PC-3 (cell line): Measurements from ENCODE around the gene VAV3. TPM values are rescaled to one million over a fixed set of nuclear protein-coding genes. Genes with fewer than 3 reads are reported as not detected.
"Not testable (repeated sequence)": the region's sequence is repeated elsewhere in the genome, so short reads cannot be mapped to it uniquely, and the experiment has no call there.

Experiments
- ATAC-seq: fragments of 200-7000 bp; cut with Tn5 transposase; 2 replicates; pipeline ENCODE4 v1.9.1; 2020; ENCODE audit warnings: mild to moderate bottlenecking, moderate library complexity
- BruUV-seq: library from RNA; stranded (reverse); fragments of 400-500 nt; replicated peaks from 2 replicates; lab custom pipeline; 2021; lab: Mats Ljungman, UMichigan
- CTCF ChIA-PET: fragments of 300-600 bp; sonication (Branson Sonifier 250); formaldehyde crosslinking; loops from one replicate; lab custom pipeline; 2022; ENCODE audit warnings: antibody characterized with exemption; lab: Charles Lee
- POLR2A ChIA-PET: fragments of 300-600 bp; sonication (Branson Sonifier 250); formaldehyde crosslinking; loops from one replicate; lab custom pipeline; 2022; ENCODE audit warnings: antibody characterized with exemption; ENCODE audit not compliant: unreplicated experiment; lab: Charles Lee
- DNase-seq: peaks from one replicate; pipeline ENCODE4 v3.0.0-alpha.2; 2015
- H2AFZ ChIP-seq: fragments of 300-600 bp; sonication (generic); 2 replicates; pipeline ENCODE4 v1.6.0; 2016; ENCODE audit warnings: antibody characterized with exemption, low read length
- H3F3A ChIP-seq: fragments of 300-600 bp; sonication (generic); one replicate; pipeline ENCODE4 v1.6.0; 2017; ENCODE audit warnings: antibody characterized with exemption, low read length, control low read depth, mild to moderate bottlenecking; ENCODE audit not compliant: unreplicated experiment
- H3K27ac ChIP-seq: fragments of 300-600 bp; sonication (generic); 2 replicates; pipeline ENCODE4 v1.5.1; 2016; ENCODE audit warnings: mild to moderate bottlenecking, low read length
- H3K27me3 ChIP-seq: fragments of 300-600 bp; sonication (generic); 2 replicates; pipeline ENCODE4 v1.6.1; 2016; ENCODE audit warnings: low read length, mixed read lengths
- H3K36me3 ChIP-seq: fragments of 300-600 bp; sonication (generic); 2 replicates; pipeline ENCODE4 v1.6.1; 2016; ENCODE audit warnings: low read depth, mixed run types, low read length, mixed read lengths
- H3K4me1 ChIP-seq: fragments of 300-600 bp; sonication (generic); 2 replicates; pipeline ENCODE4 v1.5.1; 2016; ENCODE audit warnings: low read length; ENCODE audit not compliant: insufficient read depth
- H3K4me2 ChIP-seq: fragments of 300-600 bp; sonication (generic); 2 replicates; pipeline ENCODE4 v1.6.0; 2016; ENCODE audit warnings: low read length
- H3K4me3 ChIP-seq: fragments of 300-600 bp; sonication (generic); 2 replicates; pipeline ENCODE4 v1.5.1; 2016; ENCODE audit warnings: mild to moderate bottlenecking, low read length, mixed read lengths
- H3K79me2 ChIP-seq: fragments of 300-600 bp; sonication (generic); 2 replicates; pipeline ENCODE4 v1.6.1; 2017; ENCODE audit warnings: low read length, mixed read lengths
- H3K9ac ChIP-seq: fragments of 300-600 bp; sonication (generic); 2 replicates; pipeline ENCODE4 v1.6.0; 2016; ENCODE audit warnings: mild to moderate bottlenecking, low read length
- H3K9me2 ChIP-seq: fragments of 300-600 bp; sonication (generic); replicated peaks from 2 replicates; pipeline ENCODE4 v1.6.1; 2016; ENCODE audit warnings: mixed run types, low read length, mixed read lengths
- H3K9me3 ChIP-seq: fragments of 300-600 bp; sonication (generic); 2 replicates; pipeline ENCODE4 v1.6.1; 2016; ENCODE audit warnings: low read length, mixed read lengths
- H4K20me1 ChIP-seq: fragments of 300-600 bp; sonication (generic); 2 replicates; pipeline ENCODE4 v1.6.1; 2016; ENCODE audit warnings: low read length, mixed read lengths
- EZH2 ChIP-seq: fragments of 300-600 bp; sonication (generic); IDR thresholded peaks from one replicate; pipeline ENCODE4 v1.6.1; 2017; ENCODE audit warnings: antibody characterized with exemption, mild to moderate bottlenecking, low read length; ENCODE audit not compliant: unreplicated experiment
- EZH2phosphoT487 ChIP-seq: fragments of 300-600 bp; sonication (generic); IDR thresholded peaks from 2 replicates; pipeline ENCODE4 v1.6.1; 2018; ENCODE audit warnings: mild to moderate bottlenecking, antibody characterized with exemption, low read length, borderline replicate concordance
- intact Hi-C: fragments of 100-400 bp; cut with micrococcal nuclease; formaldehyde crosslinking; loops from 2 replicates; pipeline ENCODE4 v1.9.0; 2023
- total RNA-seq: library from RNA; depleted of rRNA; stranded (reverse); fragments of >200 nt; gene quantifications from 2 replicates; pipeline ENCODE4 v1.2.3, GENCODE V29; 2014
- TF ChIP-seq, protein P1 (sequence below): fragments of 300-600 bp; sonication (generic); conservative IDR thresholded peaks from 2 replicates; pipeline ENCODE4 v1.5.1; 2017; ENCODE audit warnings: antibody characterized with exemption, low read depth, mild to moderate bottlenecking, low read length

Gene VAV3
- total RNA-seq, 1 experiment from 2014 or later, result 0.73 TPM

DNA sequence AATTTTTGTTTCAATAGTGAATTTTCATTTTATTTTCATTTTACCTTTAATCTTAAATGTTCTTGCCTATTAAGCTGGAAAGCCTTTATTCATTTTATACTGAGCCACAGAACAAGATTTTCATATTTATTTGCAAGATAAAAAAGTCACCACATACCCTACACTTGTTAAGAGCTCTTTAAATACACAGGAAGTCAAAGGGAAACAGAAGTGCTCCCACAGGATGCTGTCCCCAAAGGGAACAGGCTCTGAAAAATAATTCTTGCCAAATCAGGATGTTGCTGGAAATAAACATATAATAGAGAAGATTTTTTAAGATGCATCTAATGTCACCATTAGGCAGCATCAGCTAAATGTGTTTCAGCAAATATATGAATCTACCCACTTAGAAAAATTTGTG lies 113.6 kb downstream of the VAV3 start:
- H3K4me3 ChIP-seq, result no peak overlapping the region
- no peak for ATAC-seq
- H3K4me2 ChIP-seq, result no peak overlapping the region
- H3F3A ChIP-seq, result no peaks in the 10 kb centered on the region
- H3K9ac ChIP-seq, result no peak overlapping the region
- no peak for TF ChIP-seq EZH2
- TF ChIP-seq, protein P1, sequence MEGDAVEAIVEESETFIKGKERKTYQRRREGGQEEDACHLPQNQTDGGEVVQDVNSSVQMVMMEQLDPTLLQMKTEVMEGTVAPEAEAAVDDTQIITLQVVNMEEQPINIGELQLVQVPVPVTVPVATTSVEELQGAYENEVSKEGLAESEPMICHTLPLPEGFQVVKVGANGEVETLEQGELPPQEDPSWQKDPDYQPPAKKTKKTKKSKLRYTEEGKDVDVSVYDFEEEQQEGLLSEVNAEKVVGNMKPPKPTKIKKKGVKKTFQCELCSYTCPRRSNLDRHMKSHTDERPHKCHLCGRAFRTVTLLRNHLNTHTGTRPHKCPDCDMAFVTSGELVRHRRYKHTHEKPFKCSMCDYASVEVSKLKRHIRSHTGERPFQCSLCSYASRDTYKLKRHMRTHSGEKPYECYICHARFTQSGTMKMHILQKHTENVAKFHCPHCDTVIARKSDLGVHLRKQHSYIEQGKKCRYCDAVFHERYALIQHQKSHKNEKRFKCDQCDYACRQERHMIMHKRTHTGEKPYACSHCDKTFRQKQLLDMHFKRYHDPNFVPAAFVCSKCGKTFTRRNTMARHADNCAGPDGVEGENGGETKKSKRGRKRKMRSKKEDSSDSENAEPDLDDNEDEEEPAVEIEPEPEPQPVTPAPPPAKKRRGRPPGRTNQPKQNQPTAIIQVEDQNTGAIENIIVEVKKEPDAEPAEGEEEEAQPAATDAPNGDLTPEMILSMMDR, result no peak
- TF ChIP-seq EZH2phosphoT487, result no peak
- H3K79me2 ChIP-seq, result no peaks in the 10 kb centered on the region
- no peak overlapping the region for H2AFZ ChIP-seq
- H3K27me3 ChIP-seq, result no peaks in the 10 kb centered on the region
- no peaks in the 10 kb centered on the region for H3K4me1 ChIP-seq
- ChIA-PET POLR2A (no interaction called here), CTCF (no interaction called here)
- BruUV-seq, result no TSS peak
- H3K9me2 ChIP-seq, result no peaks in the 10 kb centered on the region
- no peaks in the 10 kb centered on the region for H4K20me1 ChIP-seq
- no peaks in the 10 kb centered on the region for H3K9me3 ChIP-seq
- intact Hi-C loops, result no loop called here
- DNase-seq, result no peak
- H3K36me3 ChIP-seq, result no peaks in the 10 kb centered on the region
- no peak overlapping the region for H3K27ac ChIP-seq

DNA sequence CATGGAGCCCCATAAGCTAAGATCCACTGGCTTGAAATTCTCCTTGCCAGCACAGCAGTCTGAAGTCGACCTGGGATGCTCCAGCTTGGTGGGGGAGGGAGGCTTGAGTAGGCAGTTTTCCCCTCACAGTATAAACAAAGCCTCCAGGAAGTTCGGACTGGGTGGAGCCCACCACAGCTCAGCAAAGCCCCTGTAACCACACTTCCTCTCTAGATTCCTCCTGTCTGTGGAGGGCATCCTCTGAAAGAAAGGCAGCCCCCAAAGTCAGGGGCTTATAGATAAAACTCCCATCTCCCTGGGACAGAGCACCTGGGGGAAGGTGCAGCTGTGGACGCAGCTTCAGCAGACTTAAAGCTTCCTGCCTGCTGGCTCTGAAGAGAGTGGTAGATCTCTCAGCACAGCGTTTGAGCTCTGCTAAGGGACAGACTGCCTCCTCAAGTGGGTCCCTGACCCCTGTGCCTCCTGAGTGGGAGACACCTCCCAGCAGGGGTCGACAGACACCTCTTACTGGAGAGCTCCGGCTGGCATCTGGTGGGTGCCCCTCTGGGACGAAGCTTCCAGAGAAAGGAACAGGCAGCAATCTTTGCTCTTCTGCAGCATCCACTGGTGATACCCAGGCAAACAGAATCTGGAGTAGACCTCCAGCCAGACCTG lies 120.3 kb downstream of the VAV3 start:
- H3K4me1 ChIP-seq, BruUV-seq, H3K36me3 ChIP-seq, H3K79me2 ChIP-seq, H3K9me3 ChIP-seq, H3F3A ChIP-seq, H3K9ac ChIP-seq, DNase-seq, H3K4me2 ChIP-seq, intact Hi-C loops, H3K4me3 ChIP-seq, H3K27me3 ChIP-seq, ATAC-seq, CTCF ChIA-PET, H3K9me2 ChIP-seq, POLR2A ChIA-PET, H4K20me1 ChIP-seq, H3K27ac ChIP-seq, H2AFZ ChIP-seq: not testable (repeated sequence)

DNA sequence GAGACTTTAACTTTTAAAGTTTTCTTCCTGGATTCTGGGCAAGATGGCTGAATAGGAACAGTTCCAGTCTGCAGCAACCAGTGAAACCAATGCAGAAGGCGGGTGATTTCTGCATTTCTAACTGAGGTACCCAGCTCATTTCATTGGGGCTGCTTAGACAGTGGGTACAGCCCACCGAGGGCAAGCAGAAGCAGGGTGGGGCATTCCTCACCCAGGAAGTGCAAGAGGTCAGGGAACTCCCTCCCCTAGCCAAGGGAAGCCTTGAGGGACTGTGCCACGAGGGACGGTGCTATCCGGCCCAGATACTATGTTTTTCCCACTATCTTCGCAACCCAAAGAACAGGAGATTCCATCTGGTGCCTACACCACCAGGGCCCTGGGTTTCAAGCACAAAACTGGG lies 121.0 kb downstream of the VAV3 start:
- H3K4me3 ChIP-seq, result no peak overlapping the region
- H3K27me3 ChIP-seq, result no peaks in the 10 kb centered on the region
- H3K9me2 ChIP-seq, result no peaks in the 10 kb centered on the region
- BruUV-seq, result no TSS peak
- H2AFZ ChIP-seq, result no peak overlapping the region
- ATAC-seq, result no peak
- H3K79me2 ChIP-seq, result no peaks in the 10 kb centered on the region
- H3K4me2 ChIP-seq, result no peak overlapping the region
- POLR2A ChIA-PET, result no interaction called here
- no peaks in the 10 kb centered on the region for H3F3A ChIP-seq
- TF ChIP-seq, protein P1, result no peak
- TF ChIP-seq EZH2phosphoT487 (no peak), EZH2 (no peak)
- H4K20me1 ChIP-seq, result no peaks in the 10 kb centered on the region
- H3K4me1 ChIP-seq, result 0 out of 2 replicates have a peak, but pooled peaks cover 5% of the 10 kb centered on the region
- no peak overlapping the region for H3K9ac ChIP-seq
- intact Hi-C loops, result no loop called here
- no peaks in the 10 kb centered on the region for H3K9me3 ChIP-seq
- H3K27ac ChIP-seq, result no peak overlapping the region
- H3K36me3 ChIP-seq, result no peaks in the 10 kb centered on the region
- no peak for DNase-seq
- CTCF ChIA-PET, result no interaction called here
